ENCODE measurements around the gene THG1L. TPM values are rescaled to one million over a fixed set of nuclear protein-coding genes. Genes with fewer than 3 reads are reported as not detected.
A peak's percentile ranks its signal among the peaks of the same experiment; 100 is the strongest.

Gene THG1L
- total and polyA plus RNA-seq, 2 experiments from 2014 or later, result 12.2 to 13.8 TPM

- no peak for ATAC-seq
- no peak for TF ChIP-seq ZNF331 (CRISPR knock-in tag; IDR thresholded peaks at IDR 0.05; ENCODE audit: low read depth)
- no peak for TF ChIP-seq ZNF462 (CRISPR knock-in tag; IDR thresholded peaks at IDR 0.05)
- no peak for TF ChIP-seq CREB1 (CRISPR knock-in tag; IDR thresholded peaks at IDR 0.05; ENCODE audit: low read depth)
- TF ChIP-seq ZNF114 (CRISPR knock-in tag; IDR thresholded peaks at IDR 0.05), result no peak
- TF ChIP-seq ETS1 (IDR thresholded peaks at IDR 0.05), result no peak
- TF ChIP-seq EZH2 (IDR thresholded peaks at IDR 0.05; ENCODE audit: low read depth, unreplicated experiment), result no peak
- TF ChIP-seq POLR2AphosphoS5 (IDR thresholded peaks at IDR 0.05; ENCODE audit: low read depth), result no peak
- no peak for TF ChIP-seq REST (IDR thresholded peaks at IDR 0.05; ENCODE audit: unreplicated experiment)
- no peak for TF ChIP-seq CTCF (conservative IDR thresholded peaks at IDR 0.05; ENCODE audit: low read depth in 2 of 2)
- TF ChIP-seq EZH2phosphoT487 (IDR thresholded peaks at IDR 0.05; ENCODE audit: unreplicated experiment), result no peak
- no peak for TF ChIP-seq NANOG (IDR thresholded peaks at IDR 0.05; ENCODE audit: borderline replicate concordance)
- H3K36me3 ChIP-seq (ENCODE audit: insufficient read depth), result peaks cover 26% of the 10 kb centered on the region
- H3F3A ChIP-seq (replicated peaks; ENCODE audit: low read depth), result no peaks in the 10 kb centered on the region
- no peak for DNase-seq (ENCODE audit: low spot score)
- Mint-ChIP-seq H3K4me1 (peaks cover 5% of the 10 kb centered on the region), H3K36me3 (ENCODE audit: low read depth) (peaks cover 33% of the 10 kb centered on the region), H3K9me3 (no peaks in the 10 kb centered on the region), H3K27ac (no peak overlapping the region), H3K27me3 (ENCODE audit: insufficient read depth, low read depth, poor library complexity) (peaks cover 12% of the 10 kb centered on the region), H3K4me3 (peak overlapping the region; percentile 98)
- H3K4me1 ChIP-seq (ENCODE audit: insufficient read depth), result 0 out of 2 replicates have a peak, but pooled peaks cover 3% of the 10 kb centered on the region
- H2AFZ ChIP-seq, result no peak overlapping the region
- peak overlapping the region; percentile 63 for H3K4me3 ChIP-seq
- peak overlapping the region; percentile 87 for H3K4me2 ChIP-seq
- H4K20me1 ChIP-seq (replicated peaks; ENCODE audit: insufficient read depth), result 0 out of 2 replicates have a peak, but pooled peaks cover 10% of the 10 kb centered on the region
- peaks cover 3% of the 10 kb centered on the region; the same call in 1 of the 2 replicates for H3K79me2 ChIP-seq (replicated peaks; ENCODE audit: insufficient read depth)
- H3K27ac ChIP-seq (ENCODE audit: low read depth), result no peak overlapping the region
- H3K27me3 ChIP-seq (ENCODE audit: insufficient read depth), result no peaks in the 10 kb centered on the region
- no peaks in the 10 kb centered on the region for H3K9me2 ChIP-seq (ENCODE audit: insufficient read depth)
Observed at GRCh38 chr5:157732130-157732514, 902 bp downstream of the THG1L start.
